Type B pancreatic cell (in vitro differentiated cells): Measurements from ENCODE around the gene KCNJ12. TPM values are rescaled to one million over a fixed set of nuclear protein-coding genes. Genes with fewer than 3 reads are reported as not detected.

Experiments
- DNase-seq: peaks from one replicate; pipeline ENCODE4 v3.0.0; 2021; ENCODE audit warnings: mixed read lengths; ENCODE audit not compliant: unreplicated experiment; ENCODE audit errors: extremely low spot score
- H3K27ac Mint-ChIP-seq: 2 replicates; pipeline ENCODE4 v1.8.0; 2021; ENCODE audit warnings: mild to moderate bottlenecking, mixed read lengths
- H3K27me3 Mint-ChIP-seq: 2 replicates; pipeline ENCODE4 v1.8.0; 2021; ENCODE audit warnings: mixed read lengths
- H3K36me3 Mint-ChIP-seq: 2 replicates; pipeline ENCODE4 v1.8.0; 2021; ENCODE audit warnings: mixed read lengths
- H3K4me1 Mint-ChIP-seq: one replicate; pipeline ENCODE4 v1.8.0; 2021; ENCODE audit warnings: mixed read lengths; ENCODE audit not compliant: unreplicated experiment
- H3K4me3 Mint-ChIP-seq: 2 replicates; pipeline ENCODE4 v1.8.0; 2021; ENCODE audit warnings: mild to moderate bottlenecking, mixed read lengths
- H3K9me3 Mint-ChIP-seq: 2 replicates; pipeline ENCODE4 v1.8.0; 2021; ENCODE audit warnings: mixed read lengths
- total RNA-seq: library from RNA; stranded (reverse); gene quantifications from 2 replicates; pipeline ENCODE4 v1.2.1, GENCODE V29; 2021; ENCODE audit warnings: low replicate concordance
- TF ChIP-seq, protein P1 (sequence below): fragments of 200-600 bp; sonication (generic); conservative IDR thresholded peaks from 2 replicates; pipeline ENCODE4 v1.5.0; 2021; ENCODE audit warnings: antibody characterized with exemption, mild to moderate bottlenecking

The KCNJ12 gene
- total RNA-seq, 1 donor from 2014 or later, result 2.2 TPM

DNA sequence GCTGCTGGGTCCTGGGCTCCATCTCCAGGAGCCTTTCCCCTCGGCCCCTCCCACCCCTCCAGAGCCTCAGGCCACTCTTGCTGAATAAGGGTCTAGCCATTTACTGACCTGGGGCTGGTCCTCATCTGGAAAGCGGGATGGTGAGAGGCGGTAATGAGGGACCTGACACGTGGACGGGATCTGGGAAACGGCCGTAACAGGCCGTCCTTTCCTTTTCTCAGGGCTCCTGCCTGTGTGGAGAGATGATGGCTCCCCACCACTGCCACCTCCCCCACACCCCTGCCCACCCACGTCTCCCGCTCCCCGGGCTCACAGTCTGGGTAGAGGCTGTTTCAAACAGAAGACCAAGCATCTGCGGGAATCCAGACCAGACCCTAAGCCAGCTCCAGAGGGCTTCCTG is 20.6 kb upstream of the KCNJ12 start:
- DNase-seq, result no peak
- Mint-ChIP-seq H3K4me3 (no peak overlapping the region), H3K27me3 (peaks cover 13% of the 10 kb centered on the region), H3K9me3 (no peaks in the 10 kb centered on the region), H3K4me1 (peaks cover 36% of the 10 kb centered on the region), H3K27ac (no peak overlapping the region), H3K36me3 (no peaks in the 10 kb centered on the region)
- TF ChIP-seq, protein P1, sequence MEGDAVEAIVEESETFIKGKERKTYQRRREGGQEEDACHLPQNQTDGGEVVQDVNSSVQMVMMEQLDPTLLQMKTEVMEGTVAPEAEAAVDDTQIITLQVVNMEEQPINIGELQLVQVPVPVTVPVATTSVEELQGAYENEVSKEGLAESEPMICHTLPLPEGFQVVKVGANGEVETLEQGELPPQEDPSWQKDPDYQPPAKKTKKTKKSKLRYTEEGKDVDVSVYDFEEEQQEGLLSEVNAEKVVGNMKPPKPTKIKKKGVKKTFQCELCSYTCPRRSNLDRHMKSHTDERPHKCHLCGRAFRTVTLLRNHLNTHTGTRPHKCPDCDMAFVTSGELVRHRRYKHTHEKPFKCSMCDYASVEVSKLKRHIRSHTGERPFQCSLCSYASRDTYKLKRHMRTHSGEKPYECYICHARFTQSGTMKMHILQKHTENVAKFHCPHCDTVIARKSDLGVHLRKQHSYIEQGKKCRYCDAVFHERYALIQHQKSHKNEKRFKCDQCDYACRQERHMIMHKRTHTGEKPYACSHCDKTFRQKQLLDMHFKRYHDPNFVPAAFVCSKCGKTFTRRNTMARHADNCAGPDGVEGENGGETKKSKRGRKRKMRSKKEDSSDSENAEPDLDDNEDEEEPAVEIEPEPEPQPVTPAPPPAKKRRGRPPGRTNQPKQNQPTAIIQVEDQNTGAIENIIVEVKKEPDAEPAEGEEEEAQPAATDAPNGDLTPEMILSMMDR, result no peak

- no peaks in the 10 kb centered on the region for H3K36me3 Mint-ChIP-seq
- H3K4me3 Mint-ChIP-seq, result no peak overlapping the region
- DNase-seq, result no peak
- TF ChIP-seq, protein P1, result no peak
- H3K9me3 Mint-ChIP-seq, result no peaks in the 10 kb centered on the region
- no peak overlapping the region for H3K27ac Mint-ChIP-seq
- H3K27me3 Mint-ChIP-seq, result peaks cover 13% of the 10 kb centered on the region
- H3K4me1 Mint-ChIP-seq, result peaks cover 36% of the 10 kb centered on the region
These were observed 19.5 kb upstream of the KCNJ12 start for GRCh38 chr17:21356537-21357127.

DNA sequence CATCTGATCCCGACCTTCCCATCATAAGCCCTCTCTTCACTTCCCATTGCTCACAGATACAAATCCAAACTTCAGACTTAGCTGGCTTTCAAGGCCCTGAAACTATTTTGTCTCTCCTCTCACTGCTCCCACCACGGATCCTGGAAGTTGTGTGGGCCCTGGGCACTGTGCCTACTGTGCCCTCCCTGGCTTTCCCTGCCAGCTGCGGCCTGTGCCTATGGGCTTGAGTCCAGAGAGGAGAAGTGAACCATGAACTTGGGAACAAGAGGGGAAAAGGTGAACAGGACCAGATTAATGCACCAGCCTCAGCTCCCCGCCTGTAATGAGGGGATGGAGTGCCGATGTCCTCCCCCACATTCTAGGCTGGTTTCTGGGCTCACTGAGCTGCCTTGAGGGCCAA is 18.9 kb upstream of the KCNJ12 start:
- TF ChIP-seq, protein P1, result no peak
- no peak for DNase-seq
- Mint-ChIP-seq H3K27ac (no peak overlapping the region), H3K36me3 (no peaks in the 10 kb centered on the region), H3K9me3 (no peaks in the 10 kb centered on the region), H3K4me1 (peaks cover 36% of the 10 kb centered on the region), H3K27me3 (peaks cover 13% of the 10 kb centered on the region), H3K4me3 (no peak overlapping the region)

- peaks cover 13% of the 10 kb centered on the region for H3K27me3 Mint-ChIP-seq
- H3K27ac Mint-ChIP-seq, result peak overlapping the region; percentile 14
- peaks cover 36% of the 10 kb centered on the region for H3K4me1 Mint-ChIP-seq
- H3K9me3 Mint-ChIP-seq, result no peaks in the 10 kb centered on the region
- no peaks in the 10 kb centered on the region for H3K36me3 Mint-ChIP-seq
- TF ChIP-seq, protein P1, result no peak
- no peak for DNase-seq
- peak overlapping the region; percentile 13 for H3K4me3 Mint-ChIP-seq
These were observed 18.2 kb upstream of the KCNJ12 start for GRCh38 chr17:21357696-21358656.

DNA sequence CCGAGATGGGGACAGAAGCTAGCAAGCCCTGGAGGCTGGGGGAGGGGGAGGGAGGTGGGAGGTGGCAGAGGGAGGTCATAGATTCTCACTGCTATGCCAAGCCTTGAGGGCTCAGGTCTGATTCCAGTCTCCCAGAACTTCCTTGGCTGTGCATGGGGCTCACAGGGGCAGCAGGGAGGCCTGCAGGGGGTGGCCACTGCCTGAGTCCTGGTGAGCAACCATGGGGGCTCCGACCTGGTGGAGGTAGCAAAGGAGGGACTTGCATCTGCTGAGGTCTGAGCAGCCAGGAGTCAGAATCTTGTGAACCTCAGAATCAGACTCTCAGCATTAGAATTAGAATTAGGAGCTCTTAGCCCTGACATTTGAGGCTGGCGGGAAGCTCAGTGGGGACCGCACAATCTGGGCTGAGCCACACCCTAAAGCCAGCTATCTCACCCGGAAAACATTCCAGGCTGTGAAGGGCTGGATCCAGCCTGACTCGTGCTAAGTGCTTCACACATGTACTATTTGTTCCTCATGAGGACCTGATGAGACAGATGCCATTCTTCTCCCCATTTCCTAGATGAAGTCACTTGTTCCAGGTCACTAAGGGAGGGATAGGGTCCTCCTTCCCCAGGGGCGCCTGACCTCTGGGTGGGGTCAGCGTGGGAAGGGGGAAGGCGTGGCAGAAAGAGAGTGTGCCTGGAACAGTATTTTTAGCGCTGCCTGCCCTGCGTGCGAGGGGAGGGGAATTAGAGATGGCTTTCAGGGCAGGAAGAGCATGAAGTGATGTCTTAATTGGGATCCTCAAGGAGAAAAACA is 17.3 kb upstream of the KCNJ12 start:
- peaks cover 13% of the 10 kb centered on the region for H3K27me3 Mint-ChIP-seq
- no peak overlapping the region for H3K4me3 Mint-ChIP-seq
- H3K27ac Mint-ChIP-seq, result peak overlapping the region; percentile 60
- H3K9me3 Mint-ChIP-seq, result no peaks in the 10 kb centered on the region
- DNase-seq, result no peak
- TF ChIP-seq, protein P1, result no peak
- H3K4me1 Mint-ChIP-seq, result peaks cover 30% of the 10 kb centered on the region
- H3K36me3 Mint-ChIP-seq, result no peaks in the 10 kb centered on the region
